IPS-NIHi7 (cell line): ENCODE data around the gene CDKN2B-AS1.

Experiments used
- DNase-seq: peaks from one replicate; pipeline ENCODE4 v3.0.0; 2012; ENCODE audit warnings: mixed read lengths; ENCODE audit errors: extremely low spot score

The CDKN2B-AS1 gene

GRCh38 chr9:22154064-22154463 is 159.5 kb downstream of the CDKN2B-AS1 start:
- DNase-seq, result no peak

- no peak for DNase-seq
These were observed 162.0 kb downstream of the CDKN2B-AS1 start for GRCh38 chr9:22156586-22156985.

- no peak for DNase-seq
These were observed 162.7 kb downstream of the CDKN2B-AS1 start for GRCh38 chr9:22157276-22157675.

GRCh38 chr9:22157828-22158227 is 163.2 kb downstream of the CDKN2B-AS1 start:
- DNase-seq, result no peak

- no peak for DNase-seq
These were observed 163.7 kb downstream of the CDKN2B-AS1 start for GRCh38 chr9:22158271-22158670.

- no peak for DNase-seq
These were observed 164.3 kb downstream of the CDKN2B-AS1 start for GRCh38 chr9:22158927-22159346.

GRCh38 chr9:22159586-22159985 is 165.0 kb downstream of the CDKN2B-AS1 start:
- no peak for DNase-seq

- DNase-seq, result no peak
These were observed 165.6 kb downstream of the CDKN2B-AS1 start for GRCh38 chr9:22160221-22160620.

- no peak for DNase-seq
These were observed 170.6 kb downstream of the CDKN2B-AS1 start for GRCh38 chr9:22165144-22165543.

GRCh38 chr9:22169243-22169642 is 174.7 kb downstream of the CDKN2B-AS1 start:
- DNase-seq, result no peak

GRCh38 chr9:22169727-22170503 is 175.3 kb downstream of the CDKN2B-AS1 start:
- DNase-seq, result no peak
